OCI-M2 (cell line): ENCODE measurements around the gene CRABP1.

Experiments
- DNase-seq: peaks from one replicate; lab custom pipeline; 2025; ENCODE audit not compliant: unreplicated experiment; lab: John Stamatoyannopoulos, UW

CRABP1 gene

DNA sequence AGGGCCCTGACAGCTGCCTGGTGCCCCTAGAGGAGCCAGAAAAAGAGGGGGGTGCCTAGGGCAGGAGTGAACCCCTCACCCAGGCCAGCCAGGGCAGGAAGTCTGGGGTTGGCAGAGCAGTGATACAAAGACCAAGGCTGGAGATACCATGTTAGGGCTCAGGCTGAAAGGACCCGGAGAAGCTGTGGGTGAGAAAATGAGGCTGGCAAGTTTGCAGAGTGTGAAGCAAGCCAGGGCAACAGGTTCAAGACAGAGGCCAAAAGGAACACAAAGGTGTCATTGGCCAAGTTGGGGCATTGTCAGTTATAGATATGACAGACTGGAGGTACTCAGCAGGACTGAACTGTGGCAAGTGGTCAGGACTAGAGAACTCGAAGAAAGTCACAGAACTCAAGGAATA, 57.2 kb downstream of the CRABP1 start:
- DNase-seq = no peak
